ENCODE results near the gene TARBP2.

TARBP2 gene, protein sequence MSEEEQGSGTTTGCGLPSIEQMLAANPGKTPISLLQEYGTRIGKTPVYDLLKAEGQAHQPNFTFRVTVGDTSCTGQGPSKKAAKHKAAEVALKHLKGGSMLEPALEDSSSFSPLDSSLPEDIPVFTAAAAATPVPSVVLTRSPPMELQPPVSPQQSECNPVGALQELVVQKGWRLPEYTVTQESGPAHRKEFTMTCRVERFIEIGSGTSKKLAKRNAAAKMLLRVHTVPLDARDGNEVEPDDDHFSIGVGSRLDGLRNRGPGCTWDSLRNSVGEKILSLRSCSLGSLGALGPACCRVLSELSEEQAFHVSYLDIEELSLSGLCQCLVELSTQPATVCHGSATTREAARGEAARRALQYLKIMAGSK

DNA sequence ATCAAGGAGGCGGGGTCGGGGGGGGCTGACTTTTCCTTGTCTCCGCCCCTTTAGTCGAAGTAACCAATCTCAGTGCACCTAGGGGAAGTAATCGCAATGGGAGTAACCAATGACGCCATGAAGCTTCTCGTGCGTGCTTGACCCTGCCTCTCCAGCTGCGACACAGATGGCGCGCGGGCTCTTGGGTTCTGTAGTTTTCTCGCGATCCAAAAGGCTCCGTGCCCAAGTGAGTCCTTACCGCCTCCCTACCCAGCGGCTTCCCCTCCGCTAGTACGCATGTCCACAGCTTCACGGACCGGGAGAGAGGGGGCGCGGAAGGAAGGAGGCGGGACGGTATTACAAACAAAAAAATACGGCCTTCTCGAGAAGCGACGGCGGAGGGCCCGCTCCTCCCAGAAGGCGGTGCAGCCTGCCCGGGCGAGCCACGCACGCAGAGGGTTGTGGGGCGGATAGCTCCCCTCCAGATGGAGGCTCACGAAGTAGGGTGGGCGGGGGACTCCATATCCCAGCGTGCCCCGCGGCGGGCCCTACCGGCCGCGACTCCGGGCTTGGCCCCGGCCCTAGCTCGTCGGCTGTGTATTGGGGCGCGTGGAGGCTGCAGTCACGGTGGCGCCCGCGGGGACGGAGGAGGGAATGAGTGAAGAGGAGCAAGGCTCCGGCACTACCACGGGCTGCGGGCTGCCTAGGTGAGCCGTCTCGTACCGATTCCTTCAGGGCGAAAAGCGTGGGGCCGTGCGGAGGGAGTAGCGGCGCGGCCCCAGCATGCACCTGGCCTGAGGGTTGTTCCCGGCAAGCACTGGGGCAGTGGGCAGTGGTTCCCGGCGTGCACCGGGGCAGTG lies at the start of gene TARBP2:
Gene TARBP2, plus strand, starts transcription at position 508 of the 839 bp plus-strand sequence. Its CDS starts 126 bp downstream, at position 634.
- TF ChIP-seq, protein P1, sequence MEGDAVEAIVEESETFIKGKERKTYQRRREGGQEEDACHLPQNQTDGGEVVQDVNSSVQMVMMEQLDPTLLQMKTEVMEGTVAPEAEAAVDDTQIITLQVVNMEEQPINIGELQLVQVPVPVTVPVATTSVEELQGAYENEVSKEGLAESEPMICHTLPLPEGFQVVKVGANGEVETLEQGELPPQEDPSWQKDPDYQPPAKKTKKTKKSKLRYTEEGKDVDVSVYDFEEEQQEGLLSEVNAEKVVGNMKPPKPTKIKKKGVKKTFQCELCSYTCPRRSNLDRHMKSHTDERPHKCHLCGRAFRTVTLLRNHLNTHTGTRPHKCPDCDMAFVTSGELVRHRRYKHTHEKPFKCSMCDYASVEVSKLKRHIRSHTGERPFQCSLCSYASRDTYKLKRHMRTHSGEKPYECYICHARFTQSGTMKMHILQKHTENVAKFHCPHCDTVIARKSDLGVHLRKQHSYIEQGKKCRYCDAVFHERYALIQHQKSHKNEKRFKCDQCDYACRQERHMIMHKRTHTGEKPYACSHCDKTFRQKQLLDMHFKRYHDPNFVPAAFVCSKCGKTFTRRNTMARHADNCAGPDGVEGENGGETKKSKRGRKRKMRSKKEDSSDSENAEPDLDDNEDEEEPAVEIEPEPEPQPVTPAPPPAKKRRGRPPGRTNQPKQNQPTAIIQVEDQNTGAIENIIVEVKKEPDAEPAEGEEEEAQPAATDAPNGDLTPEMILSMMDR (IDR thresholded peaks at IDR 0.05; ENCODE audit: low read depth, low read length), result no peak

DNA sequence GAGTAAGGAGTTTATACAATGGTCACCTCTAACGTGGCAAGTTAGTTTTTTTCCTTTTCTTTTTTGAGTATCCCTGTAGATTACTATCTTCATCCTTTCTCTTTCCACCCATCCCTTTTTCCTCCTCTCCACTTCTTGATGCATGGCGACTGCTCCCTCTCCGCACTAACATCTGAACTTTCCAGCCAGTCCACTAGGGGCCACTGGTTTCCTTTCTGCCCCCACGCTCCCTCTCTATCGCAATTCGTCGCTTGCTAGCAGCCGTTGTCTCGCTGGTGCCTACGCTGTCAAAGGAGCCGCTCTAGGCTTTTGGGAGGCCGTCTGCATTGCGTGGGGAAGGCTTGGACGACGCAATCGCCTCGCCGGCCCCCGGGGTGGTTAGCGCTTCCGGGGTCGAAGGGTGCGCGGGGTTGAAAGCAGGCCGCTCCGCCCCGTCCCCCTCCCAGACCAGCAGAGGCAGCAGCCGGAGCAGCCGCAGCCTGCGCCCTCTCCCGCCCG lies 49.4 kb upstream of the TARBP2 start, which contains the start of gene PCBP2:
Gene PCBP2, plus strand, starts transcription at position 442 of the 498 bp plus-strand sequence. CDS start 2,699 bp downstream, outside the sequence.
- peak within 1 kb of the TSS; percentile 84 to 87 for H3K4me3 ChIP-seq (replicated peaks in 1 of 2; ENCODE audit: low read depth in 2 of 2, low read length in 2 of 2)
- peak; percentile 100 for DNase-seq (ENCODE audit: low read depth in 2 of 2)
- TF ChIP-seq, protein P1 (IDR thresholded peaks at IDR 0.05; ENCODE audit: low read depth, low read length), result peak; percentile 88

More for the DNA sequence above, at the start of gene TARBP2:
- H3K4me3 ChIP-seq (replicated peaks in 1 of 2; ENCODE audit: low read depth in 2 of 2, low read length in 2 of 2), result peak within 1 kb of the TSS; percentile 81 to 84
- DNase-seq (ENCODE audit: low read depth in 2 of 2), result peak; percentile 100

DNA sequence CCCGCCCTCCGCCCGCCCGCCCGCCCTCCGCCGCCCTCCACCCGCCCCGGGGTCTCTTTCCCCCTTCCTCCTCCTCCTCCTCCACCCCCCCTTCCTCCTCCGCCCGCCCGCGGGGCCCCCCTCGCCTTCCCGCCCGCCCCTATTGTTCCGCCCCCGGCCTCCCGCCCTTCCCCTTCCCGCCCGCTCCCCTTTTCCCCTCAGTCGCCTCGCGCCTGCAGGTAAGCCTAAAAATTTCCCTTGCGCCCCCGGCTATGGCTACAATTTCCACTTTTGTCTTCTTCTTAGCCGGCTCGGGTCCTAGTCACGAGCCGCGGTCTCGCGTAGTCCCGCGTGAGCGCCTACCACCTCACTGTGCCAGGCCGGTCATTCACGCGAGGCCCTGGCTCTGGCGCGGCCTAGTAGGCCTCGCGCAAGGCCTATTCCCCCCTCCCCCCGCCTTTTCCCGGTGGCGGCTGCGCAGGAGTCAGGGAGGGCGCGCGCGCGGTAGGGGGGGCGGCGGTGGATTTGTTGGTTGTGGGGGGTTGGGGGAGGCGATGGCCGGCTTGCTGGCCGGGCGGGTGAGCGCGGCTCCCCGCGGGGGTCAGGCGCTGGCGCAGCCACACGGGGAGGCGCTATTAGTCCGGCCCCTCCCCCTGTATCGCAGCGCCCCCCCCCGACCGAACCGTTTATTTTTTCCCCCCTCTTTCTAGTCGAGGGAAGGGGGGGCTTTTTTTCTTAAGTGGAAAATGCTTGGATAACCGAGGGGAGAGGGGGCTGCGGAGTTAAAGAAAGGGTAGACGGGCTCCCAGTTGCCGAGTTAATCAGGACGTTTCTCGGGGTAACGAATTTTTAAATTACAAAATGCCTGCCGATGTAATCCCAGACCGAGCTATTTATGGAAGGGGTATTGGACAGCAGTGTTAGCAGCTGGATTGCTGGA lies 48.7 kb upstream of the TARBP2 start:
- peak overlapping the region; percentile 84 to 87 for H3K4me3 ChIP-seq (replicated peaks in 1 of 2; ENCODE audit: low read depth in 2 of 2, low read length in 2 of 2)
- TF ChIP-seq, protein P1 (IDR thresholded peaks at IDR 0.05; ENCODE audit: low read depth, low read length), result no peak
- peak; percentile 85 to 93 for DNase-seq (ENCODE audit: low read depth in 2 of 2)

DNA sequence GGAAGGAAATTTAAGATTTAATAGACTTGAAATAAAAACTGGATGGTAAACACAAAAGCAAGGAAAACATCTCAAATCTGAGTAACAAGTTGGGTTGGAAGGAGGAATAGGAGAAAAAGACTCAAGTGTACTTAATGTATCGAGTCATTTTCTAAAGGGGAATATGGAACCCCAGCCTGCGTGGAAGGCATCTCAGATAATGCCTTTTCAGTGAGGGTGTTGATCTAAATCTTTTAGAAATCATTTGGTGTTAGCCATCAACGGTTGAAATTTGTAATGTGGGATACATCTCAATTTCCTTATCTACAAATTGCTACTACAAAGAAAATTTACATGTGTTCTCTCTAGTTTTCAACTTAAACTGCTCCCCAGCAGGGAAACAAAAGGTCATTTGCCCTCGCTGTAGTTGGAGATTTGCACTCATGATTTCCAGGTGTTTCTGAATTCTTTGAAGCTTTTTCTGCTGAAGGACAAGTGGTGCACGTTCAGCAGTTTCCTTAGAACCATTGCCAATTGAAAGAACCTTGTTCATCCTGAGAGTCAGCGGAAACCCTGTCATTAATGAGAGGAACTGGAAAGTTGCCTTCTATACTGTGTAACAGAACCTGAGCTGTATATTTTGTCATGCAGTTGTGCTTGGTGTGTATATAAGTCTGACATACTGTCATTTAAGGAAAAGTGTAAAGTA lies 47.0 kb upstream of the TARBP2 start:
- TF ChIP-seq, protein P1 (IDR thresholded peaks at IDR 0.05; ENCODE audit: low read depth, low read length), result no peak
- DNase-seq (ENCODE audit: low read depth in 2 of 2), result no peak
- peak overlapping the region; percentile 4 to 84 for H3K4me3 ChIP-seq (replicated peaks in 1 of 2; ENCODE audit: low read depth in 2 of 2, low read length in 2 of 2)

DNA sequence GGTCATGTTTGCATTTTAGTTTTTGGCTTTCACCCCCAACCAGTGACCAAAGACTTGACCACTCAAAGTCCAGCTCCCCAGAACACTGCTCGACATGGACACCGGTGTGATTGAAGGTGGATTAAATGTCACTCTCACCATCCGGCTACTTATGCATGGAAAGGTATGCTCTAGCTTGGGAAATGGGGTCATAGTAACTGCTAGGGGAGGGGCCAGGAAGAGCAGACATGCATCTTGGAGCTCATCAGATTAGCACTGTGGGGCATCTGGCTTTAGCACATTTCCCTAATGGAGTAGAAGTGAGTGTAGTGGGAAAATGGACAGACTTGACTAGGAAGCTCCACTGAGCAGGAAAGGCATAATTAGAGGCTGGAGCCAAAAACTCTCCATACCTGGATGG lies 46.4 kb upstream of the TARBP2 start:
- H3K4me3 ChIP-seq (replicated peaks in 1 of 2; ENCODE audit: low read depth in 2 of 2, low read length in 2 of 2), result no peak overlapping the region
- TF ChIP-seq, protein P1 (IDR thresholded peaks at IDR 0.05; ENCODE audit: low read depth, low read length), result no peak

More for the DNA sequence above, 46.4 kb upstream of the TARBP2 start:
- DNase-seq (ENCODE audit: low read depth in 2 of 2), result no peak

All from cardiac fibroblast (primary cell).